Heart left ventricle (tissue), 16 donors: ENCODE measurements around the gene ZNF468. TPM values are rescaled to one million over a fixed set of nuclear protein-coding genes. Genes with fewer than 3 reads are reported as not detected.
"Not testable (repeated sequence)": the region's sequence is repeated elsewhere in the genome, so short reads cannot be mapped to it uniquely, and the experiment has no call there.

ENCODE experiments used
- ATAC-seq, 4 donors: fragments of 200-7000 bp; cut with Tn5 transposase; one replicate each; pipeline ENCODE4 v1.9.1; 2020 to 2022; ENCODE audit warnings: moderate library complexity in 4 of 4, mild to moderate bottlenecking in 3 of 4, moderate number of reproducible peaks in 1 of 4
- DNase-seq, 5 donors: peaks; one replicate each; pipeline ENCODE4 v3.0.0-alpha.2; 2020
- H3K27ac ChIP-seq, 12 donors: fragments of 200-600 bp; sonication (generic) in 4 of 12; one replicate each; pipeline versions ENCODE4 v1.5.0 to v1.8.0; 2016 to 2022; ENCODE audit warnings: mild to moderate bottlenecking in 2 of 12
- H3K27me3 ChIP-seq, 9 donors: fragments of 200-600 bp; sonication (generic) in 2 of 9; one replicate each; pipeline versions ENCODE4 v1.5.1 to v1.8.0; 2016 to 2022; ENCODE audit warnings: mild to moderate bottlenecking in 3 of 9
- H3K36me3 ChIP-seq, 9 donors: fragments of 200-600 bp; sonication (generic) in 2 of 9; one replicate each; pipeline versions ENCODE4 v1.5.0 to v1.8.0; 2018 to 2022; ENCODE audit warnings: mild to moderate bottlenecking in 2 of 9
- H3K4me1 ChIP-seq, 12 donors: fragments of 200-600 bp; sonication (generic) in 4 of 12; one replicate each; pipeline versions ENCODE4 v1.5.0 to v1.8.0; 2016 to 2022; ENCODE audit warnings: mild to moderate bottlenecking in 3 of 12
- H3K4me3 ChIP-seq, 12 donors: fragments of 200-600 bp; sonication (generic) in 4 of 12; one replicate each; pipeline versions ENCODE4 v1.5.0 to v1.8.0; 2017 to 2022; ENCODE audit warnings: mild to moderate bottlenecking in 9 of 12, moderate library complexity in 4 of 12
- H3K9me3 ChIP-seq, 12 donors: fragments of 200-600 bp; sonication (generic) in 4 of 12; one replicate each; pipeline versions ENCODE4 v1.5.0 to v1.8.0; 2016 to 2022; ENCODE audit warnings: mild to moderate bottlenecking in 1 of 12
- CTCF ChIP-seq, 12 donors: fragments of 200-600 bp; sonication (generic) in 4 of 12; IDR thresholded peaks; one replicate each; pipeline versions ENCODE4 v1.5.0 to v1.8.0; 2018 to 2022; ENCODE audit warnings: antibody characterized with exemption in 12 of 12, mild to moderate bottlenecking in 5 of 12
- POLR2A ChIP-seq, 2 donors: fragments of 450-650 bp; IDR thresholded peaks; one replicate each; pipeline ENCODE4 v1.6.1; 2017; ENCODE audit warnings: antibody characterized with exemption in 2 of 2, mild to moderate bottlenecking in 2 of 2, moderate library complexity in 2 of 2
- WGBS, 4 donors: extraction: QIAGEN DNeasy Blood & Tissue Kit in 2 of 4; methylation state at CpG; one replicate each; pipeline versions ENCODE4 v1.1.5 to v1.1.7; 2013 to 2018; 5-methylcytosine and 5-hydroxymethylcytosine counted together
- intact Hi-C, 10 donors: fragments of 100-400 bp; cut with DNase I; formaldehyde crosslinking; loops; one replicate each; pipeline versions ENCODE4 v1.11.1 to v1.14.2; 2022
- polyA plus RNA-seq, 2 donors: library from polyadenylated mRNA; stranded (reverse); fragments of 200-250 nt; gene quantifications; one replicate each; pipeline ENCODE4 v1.2.3, GENCODE V29; 2013
- total RNA-seq, 9 donors: library from RNA; depleted of rRNA in 2 of 9; stranded (reverse); fragments of >200 nt in 2 of 9; fragmentation: NEBNext Ultra II Directional in 3 of 9; extraction: Animal tissue kit (Norgen Biotek cat#: 25700) in 3 of 9; gene quantifications; one replicate each; pipeline versions ENCODE4 v1.1.0 to v1.2.4, GENCODE V29; 2016 to 2023
- donor health status: ischemic (EF 13 %, LVEDD 7.1; RV severe dilation, severe dysfunction).
- donor health status: healthy with polysubstance abuse.
- donor health status: DM: no; HTN: yes; CAD: no.
- donor health status: DM: no; HTN: no; CAD: no.
- donor health status: ischemic (EF 25% LVEDD 6.9; RV normal size, moderate dysfunction).
- donor health status: ischemic (EF 25% LVEDD 5.7; RV mildly dilated, moderate dysfunction).
- donor health status: healthy.
- donor health status: DM: yes; HTN: yes; CAD: no.
- donor health status: ischemic (EF 35%, LVEDD 5.7; RV mildly dilated, moderate dysfunction).
- donor health status: nonischemic (EF 11% LVEDD 7.7; RV severe dilation, severe dysfunction).
- donor health status: DM: yes; HTN: yes; CAD: no.
- donor health status: PGD.
- donor health status: ischemic (EF 29% LVEDD 5.4; RV normal size, mild dysfunction).
- donor health status: nonischemic (EF 23%, LVEDD 6.1; RV moderate dilation, normal function).

Gene ZNF468
- total and polyA plus RNA-seq, 11 donors = 5.8 to 14.9 (median 8.4) TPM

GRCh38 chr19:52825765-52826164 is 31.7 kb downstream of the ZNF468 start:
- no peaks in the 10 kb centered on the region for H3K36me3 ChIP-seq
- H3K27ac ChIP-seq = no peak overlapping the region
- H3K4me1 ChIP-seq = peaks cover 0 to 5% (median 0%) of the 10 kb centered on the region in 12 donors
- TF ChIP-seq POLR2A (IDR thresholded peaks at IDR 0.05) (no peak), CTCF (IDR thresholded peaks at IDR 0.05) (no peak)
- intact Hi-C loops = no loop called here
- DNase-seq (no peak), ATAC-seq (no peak)
- no peak overlapping the region for H3K4me3 ChIP-seq
- H3K27me3 ChIP-seq = no peaks in the 10 kb centered on the region
- H3K9me3 ChIP-seq = no peaks in the 10 kb centered on the region
- WGBS, 4 donors = 91 to 95% (median 93%) methylated on average over 5 of the region's 5 CpGs

GRCh38 chr19:52823676-52824075 is 33.7 kb downstream of the ZNF468 start:
- Histone ChIP-seq H3K4me1 (peaks cover 0 to 10% (median 0%) of the 10 kb centered on the region in 12 donors), H3K27ac (no peak overlapping the region), H3K36me3 (no peaks in the 10 kb centered on the region), H3K4me3 (no peak overlapping the region), H3K27me3 (no peaks in the 10 kb centered on the region), H3K9me3 (no peaks in the 10 kb centered on the region)
- 93 to 96% (median 96%) methylated on average over 12 of the region's 12 CpGs for WGBS, 4 donors
- ATAC-seq = no peak
- intact Hi-C loops = loop anchor here in 2 of 10 donors (5.0 kb wide), 1 partner anchor 34 kb away; the partner anchor contains the start of gene ZNF468 (in 2 of the 2)
- DNase-seq = no peak
- TF ChIP-seq POLR2A (IDR thresholded peaks at IDR 0.05) = no peak
- no peak for TF ChIP-seq CTCF (IDR thresholded peaks at IDR 0.05)

GRCh38 chr19:52821204-52821960 is 36.0 kb downstream of the ZNF468 start, which contains the start of gene ZNF28:
Gene ZNF28, minus strand, starts transcription at chr19:52821633. Its CDS starts 3,675 bp downstream, at chr19:52817958.
- peaks cover 0 to 10% (median 0%) of the 10 kb centered on the region in 12 donors for H3K4me1 ChIP-seq
- H3K36me3 ChIP-seq = peaks cover 0 to 15% (median 6%) of the 10 kb centered on the region in 9 donors
- intact Hi-C loops = loop anchor here in 4 of 10 donors (2.0 to 5.0 kb wide), 3 partner anchors 33 to 36 kb away; partner anchors contain the start of gene ZNF468 (in 3 of the 4)
- ATAC-seq = peak; percentile 99 to 100 (median 100)
- not testable (repeated sequence) for H3K9me3 ChIP-seq, H3K27me3 ChIP-seq
- peak; percentile 69 to 88 (median 86) for DNase-seq
- 1 to 2% (median 1%) methylated on average over 21 to 40 of the region's 44 CpGs for WGBS, 4 donors
- peak within 1 kb of the TSS in 9 of 12 donors; percentile 5 to 77 (median 60) for H3K27ac ChIP-seq
- H3K4me3 ChIP-seq = peak within 1 kb of the TSS; percentile 32 to 77 (median 66)
- peak in 1 of 2 donors; percentile 39 for TF ChIP-seq POLR2A (IDR thresholded peaks at IDR 0.05)

- H3K4me3 ChIP-seq = peak overlapping the region; percentile 32 to 77 (median 66)
- peak in 4 of 5 donors; percentile 27 to 63 (median 48) for DNase-seq
- peak overlapping the region in 8 of 12 donors; percentile 5 to 77 (median 62) for H3K27ac ChIP-seq
- 7 to 10% (median 8%) methylated on average over 18 to 19 of the region's 19 CpGs for WGBS, 4 donors
- H3K27me3 ChIP-seq, H3K9me3 ChIP-seq: not testable (repeated sequence)
- intact Hi-C loops = loop anchor here in 4 of 10 donors (2.0 to 5.0 kb wide), 3 partner anchors 34 to 37 kb away; partner anchors contain the start of gene ZNF468 (in 3 of the 4)
- peaks cover 0 to 23% (median 9%) of the 10 kb centered on the region in 9 donors for H3K36me3 ChIP-seq
- ATAC-seq = peak; percentile 40 to 66 (median 46)
- peaks cover 0 to 10% (median 0%) of the 10 kb centered on the region in 12 donors for H3K4me1 ChIP-seq
These were observed 36.8 kb downstream of the ZNF468 start for GRCh38 chr19:52820472-52821203.
